HepG2 (cell line): Measurements from ENCODE around the gene DAB2.

Experiments used
- SIN3A ChIP-seq: IDR thresholded peaks from 2 replicates; pipeline ENCODE4 v1.6.1; 2011; ENCODE audit warnings: low read depth, mild to moderate bottlenecking, control low read depth, low read length, borderline replicate concordance
- ZNF431 ChIP-seq: sonication (generic); formaldehyde crosslinking; IDR thresholded peaks from 2 replicates; pipeline ENCODE4 v1.9.0; 2022; ENCODE audit warnings: missing genetic modification reagents, low read depth, mild to moderate bottlenecking, borderline replicate concordance
- ZNF577 ChIP-seq: sonication (generic); formaldehyde crosslinking; IDR thresholded peaks from 2 replicates; pipeline ENCODE4 v1.4.0; 2020; ENCODE audit warnings: mild to moderate bottlenecking, low read depth, missing genetic modification reagents, borderline replicate concordance

DNA sequence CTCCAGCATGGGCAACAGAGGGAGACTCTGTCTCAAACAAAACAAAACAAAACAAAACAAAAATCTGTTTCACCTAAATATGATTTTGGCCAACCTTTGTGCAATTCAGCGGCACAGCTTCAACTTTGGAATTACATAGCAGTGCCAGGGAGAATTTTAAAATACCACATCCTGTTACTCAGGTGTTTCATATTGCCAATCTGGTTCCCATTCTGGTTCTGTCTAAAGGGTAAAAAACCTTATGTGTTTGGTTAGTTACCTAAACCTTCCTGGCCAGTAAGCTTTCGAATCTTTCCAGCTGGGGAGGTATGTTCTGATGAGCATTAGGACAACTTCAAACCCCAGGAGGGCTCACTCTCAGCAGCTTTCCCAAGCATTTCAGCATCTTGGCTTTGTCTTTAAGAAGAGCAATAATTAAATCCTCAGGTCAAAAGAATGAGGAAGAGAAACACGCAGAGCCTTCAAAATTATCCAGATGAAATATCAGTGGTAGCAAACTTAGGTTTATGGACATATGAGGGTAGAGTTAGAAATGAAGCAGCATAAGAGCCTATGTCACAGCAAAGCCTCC lies 2.7 kb downstream of the DAB2 start:
- no peak for TF ChIP-seq SIN3A
- TF ChIP-seq ZNF431 (CRISPR knock-in tag), result no peak
- TF ChIP-seq ZNF577 (CRISPR knock-in tag), result no peak
